GM19467 (cell line): ENCODE measurements around the gene GGACT.
"Not testable (repeated sequence)": the region's sequence is repeated elsewhere in the genome, so short reads cannot be mapped to it uniquely, and the experiment has no call there.

Experiments
- ATAC-seq: cut with Tn5 transposase; IDR thresholded peaks from one replicate; pipeline ENCODE4 v1.9.1; 2021; ENCODE audit warnings: mild to moderate bottlenecking, moderate library complexity; ENCODE audit not compliant: unreplicated experiment

Gene GGACT

GRCh38 chr13:100588331-100589177, at the start of gene GGACT:
Gene GGACT, minus strand, starts transcription at chr13:100588789. Its CDS starts 56,198 bp downstream, at chr13:100532591.
- ATAC-seq = peak; percentile 98

GRCh38 chr13:100637796-100638195, 49.2 kb upstream of the GGACT start:
- ATAC-seq = no peak

- no peak for ATAC-seq
These were observed 48.8 kb upstream of the GGACT start for GRCh38 chr13:100637380-100637779.

GRCh38 chr13:100636441-100636840, 47.9 kb upstream of the GGACT start:
- no peak for ATAC-seq

- ATAC-seq = no peak
These were observed 47.4 kb upstream of the GGACT start for GRCh38 chr13:100636004-100636403.

GRCh38 chr13:100634696-100635095, 46.1 kb upstream of the GGACT start:
- no peak for ATAC-seq

GRCh38 chr13:100633461-100633860, 44.9 kb upstream of the GGACT start:
- ATAC-seq = no peak

- no peak for ATAC-seq
These were observed 42.0 kb upstream of the GGACT start for GRCh38 chr13:100630555-100630954.

GRCh38 chr13:100627120-100627519, 38.5 kb upstream of the GGACT start:
- ATAC-seq = no peak

GRCh38 chr13:100625447-100625846, 36.9 kb upstream of the GGACT start:
- ATAC-seq = no peak

- no peak for ATAC-seq
These were observed 32.2 kb upstream of the GGACT start for GRCh38 chr13:100620792-100621191.

- no peak for ATAC-seq
These were observed 31.4 kb upstream of the GGACT start for GRCh38 chr13:100619940-100620339.

- ATAC-seq = not testable (repeated sequence)
These were observed 30.3 kb upstream of the GGACT start for GRCh38 chr13:100618897-100619296.

GRCh38 chr13:100613031-100613430, 24.4 kb upstream of the GGACT start:
- ATAC-seq = no peak

- ATAC-seq = no peak
These were observed 23.3 kb upstream of the GGACT start for GRCh38 chr13:100611678-100612492.

- no peak for ATAC-seq
These were observed 22.1 kb upstream of the GGACT start for GRCh38 chr13:100610391-100611347.

- peak; percentile 88 for ATAC-seq
These were observed 20.3 kb upstream of the GGACT start for GRCh38 chr13:100608906-100609305.

GRCh38 chr13:100608489-100608888, 19.9 kb upstream of the GGACT start:
- ATAC-seq = no peak

- ATAC-seq = no peak
These were observed 16.5 kb upstream of the GGACT start for GRCh38 chr13:100604918-100605710.
